ENCODE data around the gene GTPBP6.
"Not testable (repeated sequence)": the region's sequence is repeated elsewhere in the genome, so short reads cannot be mapped to it uniquely, and the experiment has no call there.

The GTPBP6 gene

GRCh38 chrX:283115-283845 is 35.3 kb downstream of the GTPBP6 start:
- TF ChIP-seq ARNTL (CRISPR knock-in tag; IDR thresholded peaks at IDR 0.05; ENCODE audit: borderline replicate concordance, low read depth) = no peak
- no peak for TF ChIP-seq ZFP30 (CRISPR knock-in tag; IDR thresholded peaks at IDR 0.05)
- TF ChIP-seq ZNF565 (CRISPR knock-in tag; conservative IDR thresholded peaks at IDR 0.05; ENCODE audit: low read depth) = no peak
- TF ChIP-seq CSDC2 (CRISPR knock-in tag; IDR thresholded peaks at IDR 0.05) = no peak
- peak; percentile 99 for ATAC-seq

- not testable (repeated sequence) for ATAC-seq
Measured at GRCh38 chrX:282000-282681, 36.5 kb downstream of the GTPBP6 start.

GRCh38 chrX:281166-281999 is 37.2 kb downstream of the GTPBP6 start, which contains the start of gene PLCXD1:
PLCXD1 (plus strand) TSS chrX:281381; CDS start chrX:284188, 2,807 bp downstream.
- peak; percentile 46 for ATAC-seq
- TF ChIP-seq RARB (CRISPR knock-in tag; IDR thresholded peaks at IDR 0.05) (no peak), ESRRG (CRISPR knock-in tag; IDR thresholded peaks at IDR 0.05) (no peak), CSRNP3 (CRISPR knock-in tag; IDR thresholded peaks at IDR 0.05) (no peak), ZFP30 (CRISPR knock-in tag; IDR thresholded peaks at IDR 0.05) (no peak), OSR1 (CRISPR knock-in tag; IDR thresholded peaks at IDR 0.05) (no peak)

- not testable (repeated sequence) for ATAC-seq
Measured at GRCh38 chrX:280722-281121, 37.9 kb downstream of the GTPBP6 start.

- not testable (repeated sequence) for ATAC-seq
Measured at GRCh38 chrX:279757-280604, 38.6 kb downstream of the GTPBP6 start.

GRCh38 chrX:276581-277201 is 41.9 kb downstream of the GTPBP6 start:
- no peak for TF ChIP-seq GLIS3 (CRISPR knock-in tag; IDR thresholded peaks at IDR 0.05)
- no peak for TF ChIP-seq ZFP30 (CRISPR knock-in tag; IDR thresholded peaks at IDR 0.05)
- no peak for TF ChIP-seq ZFP3 (CRISPR knock-in tag; IDR thresholded peaks at IDR 0.05)
- no peak for TF ChIP-seq TSHZ2 (CRISPR knock-in tag; IDR thresholded peaks at IDR 0.05)
- peak; percentile 71 for ATAC-seq

GRCh38 chrX:275967-276580 is 42.5 kb downstream of the GTPBP6 start:
- TF ChIP-seq POU6F1 (CRISPR knock-in tag; IDR thresholded peaks at IDR 0.05; ENCODE audit: borderline replicate concordance, low read depth) (no peak), PPARA (CRISPR knock-in tag; IDR thresholded peaks at IDR 0.05; ENCODE audit: borderline replicate concordance) (no peak), TCF4 (CRISPR knock-in tag; IDR thresholded peaks at IDR 0.05; ENCODE audit: borderline replicate concordance) (no peak), SNAI2 (CRISPR knock-in tag; IDR thresholded peaks at IDR 0.05) (no peak), ZNF8 (CRISPR knock-in tag; IDR thresholded peaks at IDR 0.05) (no peak), CSRNP3 (CRISPR knock-in tag; IDR thresholded peaks at IDR 0.05) (no peak), CSDC2 (CRISPR knock-in tag; IDR thresholded peaks at IDR 0.05) (no peak), ISL1 (CRISPR knock-in tag; IDR thresholded peaks at IDR 0.05) (no peak), TOX (CRISPR knock-in tag; IDR thresholded peaks at IDR 0.05; ENCODE audit: borderline replicate concordance) (no peak)
- ATAC-seq = peak; percentile 92

All from SK-N-SH treated with all-trans-retinoic acid at 6 μM for 48 hours (cell line).